Measurements from ENCODE around the gene PPM1F.

- TF ChIP-seq CTCF (IDR thresholded peaks at IDR 0.05; ENCODE audit: insufficient read depth, low read length, poor library complexity, severe bottlenecking), result no peak
- no peak for TF ChIP-seq EZH2phosphoT487 (conservative IDR thresholded peaks at IDR 0.05; ENCODE audit: low read length)
Measured at GRCh38 chr22:21922370-21923162, 30.1 kb downstream of the PPM1F start.

All from SU-DHL-6 (cell line).